ENCODE data around the gene PRR9.

The PRR9 gene

DNA sequence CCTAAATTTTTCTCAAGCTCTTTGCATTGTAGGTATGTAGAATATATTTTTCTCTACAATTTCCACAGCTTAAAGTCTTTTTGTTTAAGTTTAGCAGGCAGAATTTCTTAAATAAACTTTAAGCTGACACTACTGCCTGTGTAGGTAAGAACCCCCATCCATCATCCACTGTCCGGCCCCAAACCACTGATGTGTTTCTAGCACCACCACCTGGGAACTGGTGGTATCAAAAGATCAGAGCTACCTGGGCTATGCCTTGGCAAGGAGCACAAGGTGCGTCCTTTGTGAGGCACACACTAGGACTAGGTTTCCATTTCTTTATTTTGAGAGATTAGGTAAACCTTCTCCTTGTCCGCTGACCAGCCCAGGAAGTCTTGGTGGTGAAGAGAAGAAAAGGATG, 24.7 kb upstream of the PRR9 start:
- TF ChIP-seq, protein P1, sequence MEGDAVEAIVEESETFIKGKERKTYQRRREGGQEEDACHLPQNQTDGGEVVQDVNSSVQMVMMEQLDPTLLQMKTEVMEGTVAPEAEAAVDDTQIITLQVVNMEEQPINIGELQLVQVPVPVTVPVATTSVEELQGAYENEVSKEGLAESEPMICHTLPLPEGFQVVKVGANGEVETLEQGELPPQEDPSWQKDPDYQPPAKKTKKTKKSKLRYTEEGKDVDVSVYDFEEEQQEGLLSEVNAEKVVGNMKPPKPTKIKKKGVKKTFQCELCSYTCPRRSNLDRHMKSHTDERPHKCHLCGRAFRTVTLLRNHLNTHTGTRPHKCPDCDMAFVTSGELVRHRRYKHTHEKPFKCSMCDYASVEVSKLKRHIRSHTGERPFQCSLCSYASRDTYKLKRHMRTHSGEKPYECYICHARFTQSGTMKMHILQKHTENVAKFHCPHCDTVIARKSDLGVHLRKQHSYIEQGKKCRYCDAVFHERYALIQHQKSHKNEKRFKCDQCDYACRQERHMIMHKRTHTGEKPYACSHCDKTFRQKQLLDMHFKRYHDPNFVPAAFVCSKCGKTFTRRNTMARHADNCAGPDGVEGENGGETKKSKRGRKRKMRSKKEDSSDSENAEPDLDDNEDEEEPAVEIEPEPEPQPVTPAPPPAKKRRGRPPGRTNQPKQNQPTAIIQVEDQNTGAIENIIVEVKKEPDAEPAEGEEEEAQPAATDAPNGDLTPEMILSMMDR (conservative IDR thresholded peaks at IDR 0.05; ENCODE audit: low read length) = no peak
- no peak overlapping the region for H3K4me3 ChIP-seq (ENCODE audit: low read length)
- no peak for DNase-seq (ENCODE audit: low read depth)

DNA sequence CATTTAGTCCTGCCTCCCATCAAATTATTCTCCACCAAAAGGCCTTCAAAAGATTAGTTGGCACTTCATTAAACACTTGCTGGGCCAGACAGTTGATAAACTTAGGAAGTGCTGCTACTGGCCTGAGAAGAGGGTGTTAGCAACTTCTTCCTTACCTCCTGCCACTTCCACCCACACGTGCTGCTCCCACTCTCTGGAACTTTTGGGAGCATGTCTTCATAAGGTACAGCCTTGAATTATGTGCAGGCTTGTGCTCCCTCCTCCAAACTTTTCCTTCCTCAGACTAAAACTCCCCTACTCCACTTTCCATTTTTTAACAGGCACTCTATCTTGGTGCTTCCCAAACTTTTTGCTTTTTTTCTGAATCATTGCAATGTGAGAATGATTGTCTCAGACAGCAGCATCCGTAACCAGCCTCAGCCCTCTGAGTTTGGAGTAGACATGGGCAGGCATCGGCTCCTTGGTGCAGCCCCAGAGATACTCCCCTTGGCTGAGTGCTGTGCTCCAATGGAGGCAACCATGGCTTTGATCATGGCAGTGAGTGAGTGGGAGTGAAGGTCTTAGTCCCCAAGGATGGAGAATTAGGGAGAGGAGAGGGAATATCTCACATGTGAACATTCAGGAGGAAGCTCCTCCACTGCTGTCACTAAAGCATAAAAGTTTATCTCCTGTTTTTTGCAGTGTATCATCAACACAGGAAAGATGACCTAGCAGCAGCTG, 22.9 kb upstream of the PRR9 start:
- TF ChIP-seq, protein P1 (conservative IDR thresholded peaks at IDR 0.05; ENCODE audit: low read length) = no peak
- no peak overlapping the region for H3K4me3 ChIP-seq (ENCODE audit: low read length)
- no peak for DNase-seq (ENCODE audit: low read depth)

DNA sequence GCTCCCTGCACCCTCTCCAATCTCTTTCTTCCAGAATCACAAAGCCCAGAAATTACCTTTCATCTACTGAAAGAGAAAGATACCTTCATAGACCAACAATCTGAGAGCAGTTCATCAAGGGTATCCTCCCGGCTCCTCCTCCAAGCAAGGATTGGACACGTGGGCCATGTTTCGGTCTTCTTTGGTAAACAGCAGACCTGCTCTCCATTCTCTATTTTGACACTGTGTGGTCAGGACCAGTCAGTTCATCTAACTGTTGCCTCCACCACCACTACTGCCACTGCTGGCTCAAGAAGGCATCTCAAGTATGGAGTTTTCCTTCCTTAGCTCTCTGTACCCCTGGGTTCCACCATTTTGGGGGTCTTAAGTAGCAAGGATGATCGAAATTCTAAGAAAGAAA, 22.2 kb upstream of the PRR9 start:
- DNase-seq (ENCODE audit: low read depth) = no peak
- TF ChIP-seq, protein P1 (conservative IDR thresholded peaks at IDR 0.05; ENCODE audit: low read length) = no peak
- no peak overlapping the region for H3K4me3 ChIP-seq (ENCODE audit: low read length)

DNA sequence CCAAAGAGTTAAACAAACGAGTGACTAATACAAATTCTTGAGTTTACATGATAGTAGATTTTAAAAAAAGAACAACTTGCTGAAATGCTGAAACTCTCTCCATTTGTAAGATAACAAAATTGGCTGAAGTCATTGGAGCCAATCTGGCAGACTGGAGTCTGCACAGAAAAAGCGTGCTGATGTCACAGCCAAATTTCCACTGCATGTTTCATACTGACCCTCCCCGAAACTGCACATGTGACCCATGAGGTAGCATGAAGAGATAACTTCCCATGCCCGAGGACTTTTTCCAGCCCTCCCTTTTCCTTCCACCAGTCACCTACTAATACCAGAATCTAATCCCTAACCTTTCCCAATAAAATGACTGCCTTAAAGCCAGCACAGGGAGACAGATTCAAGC, 15.4 kb upstream of the PRR9 start:
- TF ChIP-seq, protein P1 (conservative IDR thresholded peaks at IDR 0.05; ENCODE audit: low read length) = no peak
- no peak overlapping the region for H3K4me3 ChIP-seq (ENCODE audit: low read length)
- DNase-seq (ENCODE audit: low read depth) = no peak

DNA sequence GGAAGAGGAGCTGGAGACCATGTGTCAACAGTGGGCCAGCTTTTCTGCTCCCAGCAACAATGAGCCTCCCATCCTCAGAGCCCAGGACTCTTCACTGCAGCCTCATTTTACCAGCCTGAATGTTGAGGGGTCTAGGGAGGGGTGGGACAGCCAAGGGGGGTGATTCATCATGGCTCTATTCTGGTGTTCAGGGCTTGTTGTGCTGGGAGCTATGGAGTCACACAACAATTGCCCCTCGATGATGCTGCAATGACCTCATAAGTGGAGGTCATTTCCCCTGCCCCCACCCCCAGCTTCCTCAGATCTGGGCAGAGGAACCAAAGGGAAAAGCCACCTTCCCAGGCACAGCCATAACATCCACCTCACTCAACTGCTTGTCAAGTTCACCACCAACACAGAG, 14.3 kb upstream of the PRR9 start, which contains the start of gene LELP1:
TSS of gene LELP1 (plus strand) at position 301 of the 400 bp plus-strand sequence. CDS start 1,278 bp downstream, outside the sequence.
- DNase-seq (ENCODE audit: low read depth) = no peak

DNA sequence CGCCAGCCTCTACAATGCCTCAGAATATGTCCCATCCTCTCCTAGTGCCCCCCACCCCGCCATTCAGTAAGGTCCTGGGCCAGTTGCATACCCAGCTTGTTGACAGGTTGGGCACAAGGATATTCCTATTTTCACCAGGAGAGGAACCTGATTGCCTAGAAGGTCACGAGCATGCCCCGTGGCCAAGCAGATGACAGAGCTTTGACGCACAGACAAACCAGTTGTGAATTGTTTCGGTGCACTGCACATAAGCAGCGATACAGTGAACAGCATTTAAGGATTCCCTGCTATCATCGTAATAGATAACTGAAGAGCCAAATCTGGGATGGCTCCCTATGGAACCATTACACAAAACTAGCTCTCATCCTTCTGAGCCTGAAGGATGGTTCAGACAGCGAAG, 10.8 kb upstream of the PRR9 start:
- TF ChIP-seq, protein P1 (conservative IDR thresholded peaks at IDR 0.05; ENCODE audit: low read length) = no peak
- no peak for DNase-seq (ENCODE audit: low read depth)
- H3K4me3 ChIP-seq (ENCODE audit: low read length) = no peak overlapping the region

More for the DNA sequence above, 14.3 kb upstream of the PRR9 start, which contains the start of gene LELP1:
- TF ChIP-seq, protein P1 (conservative IDR thresholded peaks at IDR 0.05; ENCODE audit: low read length) = no peak
- H3K4me3 ChIP-seq (ENCODE audit: low read length) = no peak within 1 kb of the TSS

DNA sequence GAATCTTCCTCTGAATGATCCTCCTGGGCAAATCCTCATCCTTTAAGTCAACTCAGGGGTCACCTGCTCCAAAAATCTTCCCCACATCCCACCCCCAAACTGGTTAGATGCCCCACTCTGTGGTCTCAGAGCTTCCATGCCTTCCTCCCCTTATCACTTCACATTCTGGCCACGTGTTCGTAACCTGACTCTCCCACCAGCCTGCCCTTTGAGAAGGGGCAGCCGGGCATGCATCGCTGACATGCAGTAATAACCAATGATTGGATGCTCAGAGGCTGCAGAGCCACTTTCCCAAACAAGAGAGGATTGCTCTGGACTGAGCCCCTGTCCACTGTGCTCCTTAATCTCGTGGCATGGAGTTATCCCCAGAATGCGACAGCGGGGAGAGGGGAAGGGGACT, 7.2 kb upstream of the PRR9 start:
- TF ChIP-seq, protein P1 (conservative IDR thresholded peaks at IDR 0.05; ENCODE audit: low read length) = no peak
- DNase-seq (ENCODE audit: low read depth) = no peak
- no peak overlapping the region for H3K4me3 ChIP-seq (ENCODE audit: low read length)

All from AG10803 (cell line).